Measurements from ENCODE around the gene GRIP2.

Gene GRIP2

DNA sequence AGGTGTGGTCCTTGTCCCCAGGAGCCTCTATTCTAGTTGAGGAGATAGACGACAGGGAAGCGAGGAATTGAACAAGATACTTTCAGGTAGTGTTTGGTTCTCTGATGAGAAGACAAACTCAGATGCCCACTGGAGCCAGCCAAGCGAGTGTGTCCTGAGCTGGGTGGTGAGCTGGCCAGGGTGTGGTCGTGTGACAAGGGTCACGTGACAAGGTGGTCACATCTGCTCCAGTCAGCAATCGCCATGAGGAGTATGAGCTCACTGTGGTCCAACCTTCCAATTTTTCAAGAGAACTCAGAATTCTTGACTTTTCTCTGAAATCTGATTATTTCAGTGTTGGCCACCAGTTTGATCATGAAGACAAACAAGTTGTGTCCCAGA, 98.2 kb downstream of the GRIP2 start:
- no peaks in the 10 kb centered on the region for H3K27me3 ChIP-seq (ENCODE audit: insufficient read depth, low read length)

GRCh38 chr3:14441240-14441919, 98.8 kb downstream of the GRIP2 start:
- no peak overlapping the region for H2AFZ ChIP-seq (ENCODE audit: low read depth, low read length)
- no peak overlapping the region for H3K4me3 ChIP-seq (ENCODE audit: low read length)
- peaks cover 8% of the 10 kb centered on the region for H3K36me3 ChIP-seq (ENCODE audit: insufficient read depth, low read length)
- peaks cover 27% of the 10 kb centered on the region for H3K4me1 ChIP-seq (ENCODE audit: insufficient read depth, low read length)
- peaks cover 2% of the 10 kb centered on the region for H3K9me3 ChIP-seq (ENCODE audit: low read length)
- no peaks in the 10 kb centered on the region for H3K27me3 ChIP-seq (ENCODE audit: insufficient read depth, low read length)

More for the DNA sequence above, 98.2 kb downstream of the GRIP2 start:
- Histone ChIP-seq H3K9me3 (ENCODE audit: low read length) (peaks cover 2% of the 10 kb centered on the region), H2AFZ (ENCODE audit: low read depth, low read length) (no peak overlapping the region), H3K4me3 (ENCODE audit: low read length) (no peak overlapping the region), H3K36me3 (ENCODE audit: insufficient read depth, low read length) (peaks cover 8% of the 10 kb centered on the region), H3K4me1 (ENCODE audit: insufficient read depth, low read length) (peaks cover 27% of the 10 kb centered on the region)

DNA sequence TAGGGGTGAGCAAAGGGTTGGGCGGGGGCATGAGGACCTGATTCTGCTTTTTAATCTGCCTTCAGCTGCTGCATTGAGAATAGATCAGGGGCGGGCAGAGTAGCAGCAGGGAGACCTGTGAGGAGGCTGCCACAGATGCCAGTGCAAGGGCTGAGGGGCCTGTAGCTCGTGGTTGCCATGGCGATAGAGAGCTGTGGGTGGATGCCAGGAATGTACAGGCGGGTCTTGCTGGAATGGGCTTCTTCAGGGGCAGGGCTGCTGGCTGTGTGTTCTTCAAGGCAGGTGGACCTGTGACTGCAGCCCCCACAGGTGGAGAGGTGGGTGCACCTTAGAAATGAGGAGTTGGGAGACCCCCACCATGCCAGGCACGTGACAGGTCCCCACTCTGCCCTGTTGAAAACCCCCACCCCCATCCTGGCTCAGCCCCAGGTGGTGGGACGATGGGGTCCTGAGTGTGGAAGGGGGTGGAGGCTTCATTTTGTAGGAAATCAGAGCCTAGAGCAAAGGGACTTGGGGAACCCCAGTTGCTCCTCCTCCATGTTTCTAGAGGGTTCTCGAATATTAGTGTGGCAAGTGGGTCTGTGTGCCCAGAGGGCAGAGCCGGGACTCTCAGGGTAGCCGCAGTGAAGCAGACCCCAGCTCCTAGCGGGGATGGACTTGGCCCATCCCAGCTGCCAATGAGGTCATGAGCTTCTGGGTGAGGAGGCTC, 99.5 kb downstream of the GRIP2 start:
- Histone ChIP-seq H3K4me1 (ENCODE audit: insufficient read depth, low read length) (peaks cover 29% of the 10 kb centered on the region), H3K9me3 (ENCODE audit: low read length) (peaks cover 2% of the 10 kb centered on the region)

DNA sequence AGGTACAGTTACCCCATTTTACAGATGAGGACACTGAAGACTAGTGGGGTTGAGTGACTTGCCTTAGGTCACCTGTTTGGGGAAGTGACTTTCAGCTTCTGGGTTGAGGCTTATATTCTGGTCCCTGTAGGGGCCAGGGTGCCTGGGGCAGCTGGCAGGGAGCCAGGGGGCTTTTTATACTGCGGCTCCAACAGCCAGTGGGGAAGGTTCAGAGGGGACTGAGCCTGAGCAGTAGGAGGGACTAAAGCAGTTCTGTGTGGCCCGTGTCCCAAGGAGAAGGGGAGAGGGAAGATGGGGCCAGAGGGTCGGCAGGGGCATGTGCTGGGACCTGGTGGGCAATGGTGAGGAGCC, 100.0 kb downstream of the GRIP2 start:
- Histone ChIP-seq H2AFZ (ENCODE audit: low read depth, low read length) (no peak overlapping the region), H3K4me1 (ENCODE audit: insufficient read depth, low read length) (peaks cover 34% of the 10 kb centered on the region), H3K9me3 (ENCODE audit: low read length) (no peaks in the 10 kb centered on the region), H3K4me3 (ENCODE audit: low read length) (no peak overlapping the region), H3K27me3 (ENCODE audit: insufficient read depth, low read length) (no peaks in the 10 kb centered on the region), H3K36me3 (ENCODE audit: insufficient read depth, low read length) (no peaks in the 10 kb centered on the region)

More for the DNA sequence above, 99.5 kb downstream of the GRIP2 start:
- Histone ChIP-seq H2AFZ (ENCODE audit: low read depth, low read length) (no peak overlapping the region), H3K27me3 (ENCODE audit: insufficient read depth, low read length) (no peaks in the 10 kb centered on the region), H3K36me3 (ENCODE audit: insufficient read depth, low read length) (peaks cover 2% of the 10 kb centered on the region), H3K4me3 (ENCODE audit: low read length) (no peak overlapping the region)

GRCh38 chr3:14439501-14440167, 100.5 kb downstream of the GRIP2 start:
- Histone ChIP-seq H3K4me1 (ENCODE audit: insufficient read depth, low read length) (peaks cover 37% of the 10 kb centered on the region), H3K4me3 (ENCODE audit: low read length) (no peak overlapping the region), H3K9me3 (ENCODE audit: low read length) (no peaks in the 10 kb centered on the region), H2AFZ (ENCODE audit: low read depth, low read length) (no peak overlapping the region), H3K36me3 (ENCODE audit: insufficient read depth, low read length) (no peaks in the 10 kb centered on the region), H3K27me3 (ENCODE audit: insufficient read depth, low read length) (no peaks in the 10 kb centered on the region)

All from neuron (in vitro differentiated cells).